Pancreas (tissue), 10 donors: ENCODE measurements around the gene NDUFA5. TPM values are rescaled to one million over a fixed set of nuclear protein-coding genes. Genes with fewer than 3 reads are reported as not detected.
"Not testable (repeated sequence)": the region's sequence is repeated elsewhere in the genome, so short reads cannot be mapped to it uniquely, and the experiment has no call there.

Experiments used
- ATAC-seq, 4 donors: fragments of 200-7000 bp; cut with Tn5 transposase; one replicate each; pipeline versions ENCODE4 v1.8.0 to v1.9.1; 2020; ENCODE audit warnings: mild to moderate bottlenecking in 4 of 4, moderate library complexity in 4 of 4
- DNase-seq, 6 donors: peaks; one replicate each; pipeline ENCODE4 v3.0.0-alpha.2; 2020
- FAIRE-seq: peaks from 2 replicates; lab custom pipeline; 2012; peaks lifted over from hg19 to GRCh38; lab: Jason Lieb, UNC
- H3K27ac ChIP-seq, 4 donors: fragments of 200-600 bp; sonication (generic); 1 replicate in 3 of 4; 2 replicates in 1 of 4; pipeline versions ENCODE4 v1.5.0 to v1.8.0; 2020
- H3K27me3 ChIP-seq, 4 donors: fragments of 200-600 bp; one replicate each; pipeline ENCODE4 v1.8.0; 2021
- H3K36me3 ChIP-seq, 3 donors: fragments of 200-600 bp; sonication (generic) in 1 of 3; one replicate each; pipeline versions ENCODE4 v1.5.0 to v1.8.0; 2020 to 2021
- H3K4me1 ChIP-seq, 3 donors: fragments of 200-600 bp; one replicate each; pipeline ENCODE4 v1.8.0; 2021
- H3K4me3 ChIP-seq, 4 donors: fragments of 200-600 bp; sonication (generic) in 2 of 4; one replicate each; pipeline versions ENCODE4 v1.5.0 to v1.8.0; 2020 to 2021
- H3K9me3 ChIP-seq, 4 donors: fragments of 200-600 bp; one replicate each; pipeline ENCODE4 v1.8.0; 2021
- WGBS, 2 donors: extraction: QIAGEN DNeasy Blood & Tissue Kit; methylation state at CpG; one replicate each; pipeline ENCODE4 v1.1.7; 2013; 5-methylcytosine and 5-hydroxymethylcytosine counted together
- intact Hi-C, 3 donors: fragments of 100-400 bp; cut with DNase I; formaldehyde crosslinking; loops; one replicate each; pipeline versions ENCODE4 v1.11.1 to v1.14.2; 2022
- polyA plus RNA-seq, 2 donors: library from polyadenylated mRNA; stranded (reverse); fragments of 200-250 nt; gene quantifications; one replicate each; pipeline ENCODE4 v1.2.3, GENCODE V29; 2013
- total RNA-seq, 6 donors: library from RNA; stranded (reverse); fragmentation: NEBNext Ultra II Directional in 4 of 6; extraction: Animal tissue kit (Norgen Biotek cat#: 25700) in 4 of 6; gene quantifications; one replicate each; pipeline versions ENCODE4 v1.2.1 to v1.2.4, GENCODE V29; 2021 to 2023
- TF ChIP-seq, protein P1 (sequence below), 4 donors: fragments of 200-600 bp; sonication (generic) in 3 of 4; IDR thresholded peaks; one replicate each; pipeline versions ENCODE4 v1.5.0 to v1.8.0; 2021; ENCODE audit warnings: antibody characterized with exemption in 4 of 4
- donor health status: healthy with polysubstance abuse.
- donor health status: DM: no; HTN: no; CAD: no; lungs with moderate emphysema.
- donor health status: DM: no; HTN: no; CAD: no.
- donor health status: control.
- donor health status: control.
- donor health status: Bipolar disorder and iron deficiency.
- donor health status: DM: yes; HTN: yes; CAD: no.
- donor health status: DM: no; HTN: no; CAD: no.
- donor health status: DM: no; HTN: no; CAD: no.
- donor health status: DM: yes; HTN: yes; CAD: no.

NDUFA5 gene
- total and polyA plus RNA-seq, 8 donors, result 19.4 to 83.5 (median 37.3) TPM

DNA sequence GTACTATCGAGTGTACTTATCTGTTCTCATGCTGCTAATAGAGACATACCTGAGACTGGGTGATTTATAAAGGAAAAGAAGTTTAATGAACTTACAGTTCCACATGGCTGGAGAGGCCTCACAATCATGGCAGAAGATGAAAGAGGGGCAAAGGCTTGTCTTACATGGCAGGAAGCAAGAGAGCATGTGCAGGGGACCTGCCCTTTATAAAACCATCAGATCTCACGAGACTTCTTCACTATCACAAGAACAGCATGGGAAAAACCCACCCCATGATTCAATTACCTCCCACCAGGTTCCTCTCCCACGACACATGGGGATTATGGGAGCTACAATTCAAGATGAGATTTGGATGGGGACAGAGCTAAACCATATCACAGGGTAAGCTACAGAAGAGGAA is 4.5 kb downstream of the NDUFA5 start:
- Histone ChIP-seq H3K4me3 (no peak overlapping the region), H3K27me3 (no peaks in the 10 kb centered on the region), H3K27ac (no peak overlapping the region), H3K9me3 (no peaks in the 10 kb centered on the region), H3K36me3 (peaks cover 0 to 9% (median 0%) of the 10 kb centered on the region in 3 donors), H3K4me1 (peaks cover 6 to 26% (median 7%) of the 10 kb centered on the region in 3 donors)
- FAIRE-seq, result no peak
- intact Hi-C loops, result no loop called here
- ATAC-seq, result no peak
- TF ChIP-seq, protein P1, sequence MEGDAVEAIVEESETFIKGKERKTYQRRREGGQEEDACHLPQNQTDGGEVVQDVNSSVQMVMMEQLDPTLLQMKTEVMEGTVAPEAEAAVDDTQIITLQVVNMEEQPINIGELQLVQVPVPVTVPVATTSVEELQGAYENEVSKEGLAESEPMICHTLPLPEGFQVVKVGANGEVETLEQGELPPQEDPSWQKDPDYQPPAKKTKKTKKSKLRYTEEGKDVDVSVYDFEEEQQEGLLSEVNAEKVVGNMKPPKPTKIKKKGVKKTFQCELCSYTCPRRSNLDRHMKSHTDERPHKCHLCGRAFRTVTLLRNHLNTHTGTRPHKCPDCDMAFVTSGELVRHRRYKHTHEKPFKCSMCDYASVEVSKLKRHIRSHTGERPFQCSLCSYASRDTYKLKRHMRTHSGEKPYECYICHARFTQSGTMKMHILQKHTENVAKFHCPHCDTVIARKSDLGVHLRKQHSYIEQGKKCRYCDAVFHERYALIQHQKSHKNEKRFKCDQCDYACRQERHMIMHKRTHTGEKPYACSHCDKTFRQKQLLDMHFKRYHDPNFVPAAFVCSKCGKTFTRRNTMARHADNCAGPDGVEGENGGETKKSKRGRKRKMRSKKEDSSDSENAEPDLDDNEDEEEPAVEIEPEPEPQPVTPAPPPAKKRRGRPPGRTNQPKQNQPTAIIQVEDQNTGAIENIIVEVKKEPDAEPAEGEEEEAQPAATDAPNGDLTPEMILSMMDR (IDR thresholded peaks at IDR 0.05), result no peak
- DNase-seq, result no peak
- 88 to 89% methylated on average over 3 of the region's 3 CpGs for WGBS, 2 donors

GRCh38 chr7:123552641-123553040 is 5.0 kb downstream of the NDUFA5 start:
- Histone ChIP-seq H3K36me3 (peaks cover 0 to 9% (median 0%) of the 10 kb centered on the region in 3 donors), H3K4me3 (no peak overlapping the region), H3K27ac (no peak overlapping the region), H3K4me1 (peaks cover 6 to 26% (median 7%) of the 10 kb centered on the region in 3 donors), H3K27me3 (no peaks in the 10 kb centered on the region), H3K9me3 (no peaks in the 10 kb centered on the region)
- ATAC-seq (no peak), DNase-seq (no peak), FAIRE-seq (no peak)
- intact Hi-C loops, result no loop called here
- TF ChIP-seq, protein P1 (IDR thresholded peaks at IDR 0.05), result no peak
- 98 to 100% methylated on average over 2 of the region's 2 CpGs for WGBS, 2 donors

- ATAC-seq, H3K4me3 ChIP-seq, FAIRE-seq, H3K36me3 ChIP-seq, DNase-seq, H3K9me3 ChIP-seq, H3K27me3 ChIP-seq, H3K27ac ChIP-seq, intact Hi-C loops: not testable (repeated sequence)
- peaks cover 6 to 26% (median 7%) of the 10 kb centered on the region in 3 donors for H3K4me1 ChIP-seq
These were observed 5.5 kb downstream of the NDUFA5 start for GRCh38 chr7:123552134-123552533.

GRCh38 chr7:123548406-123548805 is 9.2 kb downstream of the NDUFA5 start:
- Histone ChIP-seq H3K36me3 (peaks cover 0 to 9% (median 0%) of the 10 kb centered on the region in 3 donors), H3K4me3 (no peak overlapping the region), H3K4me1 (no peaks in the 10 kb centered on the region), H3K27me3 (no peaks in the 10 kb centered on the region), H3K27ac (no peak overlapping the region), H3K9me3 (no peaks in the 10 kb centered on the region)
- WGBS, 2 donors, result 87 to 96% methylated on average over 1 of the region's 1 CpG
- ATAC-seq (no peak), DNase-seq (no peak), FAIRE-seq (no peak)
- TF ChIP-seq, protein P1 (IDR thresholded peaks at IDR 0.05), result no peak
- intact Hi-C loops, result no loop called here

GRCh38 chr7:123539871-123540270 is 17.7 kb downstream of the NDUFA5 start:
- 2 to 10% methylated on average over 1 of the region's 1 CpG for WGBS, 2 donors
- no peak overlapping the region for H3K27ac ChIP-seq
- H3K4me3 ChIP-seq, result no peak overlapping the region
- FAIRE-seq (no peak), DNase-seq (no peak), ATAC-seq (no peak)
- intact Hi-C loops, result no loop called here
- no peaks in the 10 kb centered on the region for H3K9me3 ChIP-seq
- no peaks in the 10 kb centered on the region for H3K36me3 ChIP-seq
- TF ChIP-seq, protein P1 (IDR thresholded peaks at IDR 0.05), result no peak
- no peaks in the 10 kb centered on the region for H3K4me1 ChIP-seq
- H3K27me3 ChIP-seq, result no peaks in the 10 kb centered on the region
